HG02610 (cell line): ENCODE measurements around the gene KPNB1.
A peak's percentile ranks its signal among the peaks of the same experiment; 100 is the strongest.

ENCODE experiments used
- ATAC-seq: cut with Tn5 transposase; IDR thresholded peaks from one replicate; pipeline ENCODE4 v1.9.1; 2021; ENCODE audit warnings: mild to moderate bottlenecking, moderate library complexity; ENCODE audit not compliant: unreplicated experiment

The KPNB1 gene

GRCh38 chr17:47708864-47709541 is 59.3 kb downstream of the KPNB1 start:
- no peak for ATAC-seq

- no peak for ATAC-seq
Observed at GRCh38 chr17:47709594-47709993, 59.9 kb downstream of the KPNB1 start.

- no peak for ATAC-seq
Observed at GRCh38 chr17:47711366-47712099, 61.8 kb downstream of the KPNB1 start.

- no peak for ATAC-seq
Observed at GRCh38 chr17:47712330-47713023, 62.8 kb downstream of the KPNB1 start.

- no peak for ATAC-seq
Observed at GRCh38 chr17:47713980-47714700, 64.4 kb downstream of the KPNB1 start.

GRCh38 chr17:47714773-47715396 is 65.2 kb downstream of the KPNB1 start:
- ATAC-seq: no peak

GRCh38 chr17:47715669-47716325 is 66.1 kb downstream of the KPNB1 start:
- ATAC-seq: no peak

GRCh38 chr17:47716375-47716774 is 66.7 kb downstream of the KPNB1 start:
- ATAC-seq: no peak

- no peak for ATAC-seq
Observed at GRCh38 chr17:47717261-47717697, 67.6 kb downstream of the KPNB1 start.

GRCh38 chr17:47717979-47718621 is 68.4 kb downstream of the KPNB1 start:
- no peak for ATAC-seq

GRCh38 chr17:47718634-47719405 is 69.1 kb downstream of the KPNB1 start:
- ATAC-seq: no peak

GRCh38 chr17:47719411-47720152 is 69.9 kb downstream of the KPNB1 start:
- ATAC-seq: peak; percentile 25

GRCh38 chr17:47720196-47720595 is 70.5 kb downstream of the KPNB1 start:
- no peak for ATAC-seq

GRCh38 chr17:47720754-47721533 is 71.2 kb downstream of the KPNB1 start:
- ATAC-seq: peak; percentile 60

GRCh38 chr17:47721725-47722124 is 72.0 kb downstream of the KPNB1 start:
- no peak for ATAC-seq

- ATAC-seq: no peak
Observed at GRCh38 chr17:47724705-47725104, 75.0 kb downstream of the KPNB1 start.

GRCh38 chr17:47725446-47726111 is 75.9 kb downstream of the KPNB1 start:
- ATAC-seq: no peak
